Measurements from ENCODE around the gene NAPEPLD. TPM values are rescaled to one million over a fixed set of nuclear protein-coding genes. Genes with fewer than 3 reads are reported as not detected.
A peak's percentile ranks its signal among the peaks of the same experiment; 100 is the strongest.

NAPEPLD gene
- total RNA-seq, 6 donors from 2014 or later: 8.9 to 20.8 (median 10.8) TPM

DNA sequence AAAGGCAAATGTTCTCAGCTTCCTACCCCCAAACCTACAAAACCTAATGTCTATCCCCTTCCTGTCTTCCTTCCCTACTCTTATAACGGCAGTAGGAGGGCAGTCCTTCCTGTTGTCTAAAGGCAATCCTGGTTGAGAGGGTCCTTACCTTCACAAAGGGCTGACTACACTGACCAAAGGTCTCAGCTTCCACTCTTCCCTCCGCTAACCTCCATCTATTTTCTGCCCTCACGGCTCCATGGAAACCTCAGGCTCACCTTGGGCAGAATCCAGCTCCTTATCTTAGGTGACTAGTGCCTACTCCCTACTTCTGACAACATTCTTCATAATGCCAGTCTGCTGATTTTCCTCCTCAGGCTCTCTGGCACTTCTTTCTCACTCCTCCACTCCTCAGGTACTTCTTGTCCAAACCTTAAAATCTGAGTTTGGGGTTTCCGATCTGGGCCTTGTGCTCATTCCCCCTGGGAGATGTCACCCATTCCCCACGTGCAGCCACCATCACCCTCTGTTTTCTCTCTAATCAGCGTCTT lies 74.8 kb downstream of the NAPEPLD start:
- TF ChIP-seq EP300 (IDR thresholded peaks at IDR 0.05) (no peak), POLR2A (IDR thresholded peaks at IDR 0.05) (peak in 1 of 4 donors; percentile 17)
- 10 to 15% methylated on average over 6 of the region's 6 CpGs for whole genome bisulfite sequencing, 2 donors
- H3K4me1 ChIP-seq: peaks cover 14 to 26% (median 23%) of the 10 kb centered on the region in 4 donors
- no peaks in the 10 kb centered on the region for H3K9me3 ChIP-seq
- H3K4me3 ChIP-seq: peak overlapping the region; percentile 53 to 92 (median 72)
- H3K36me3 ChIP-seq: no peaks in the 10 kb centered on the region
- H3K27me3 ChIP-seq: no peaks in the 10 kb centered on the region
- ATAC-seq (ENCODE audit: low FRiP score in 2 of 2) (peak in 1 of 2 donors; percentile 32), DNase-seq (peak in 1 of 2 donors; percentile 27)
- peak overlapping the region; percentile 85 to 94 (median 90) for H3K27ac ChIP-seq

DNA sequence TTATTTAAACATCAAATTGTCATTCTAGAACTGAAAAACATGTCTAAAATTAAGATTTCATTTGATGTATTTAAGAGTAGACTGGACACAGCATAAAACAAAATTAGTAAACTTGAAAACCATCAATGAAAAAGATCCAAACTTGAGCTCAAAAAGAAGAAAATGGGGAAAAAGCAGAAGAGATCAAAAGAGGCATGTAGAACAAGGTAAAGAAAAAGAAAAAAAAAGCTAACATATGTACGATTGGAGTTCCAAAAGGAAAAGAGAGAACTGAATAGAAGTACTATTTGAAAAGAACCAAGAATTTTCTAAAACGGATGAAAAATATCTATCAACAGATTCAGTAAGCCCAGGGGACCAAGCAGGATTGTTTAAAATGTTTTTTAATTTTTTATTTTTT lies 77.9 kb downstream of the NAPEPLD start:
- DNase-seq (no peak), ATAC-seq (ENCODE audit: low FRiP score in 2 of 2) (no peak)
- no peak for TF ChIP-seq EP300 (IDR thresholded peaks at IDR 0.05)
- TF ChIP-seq, protein P1, sequence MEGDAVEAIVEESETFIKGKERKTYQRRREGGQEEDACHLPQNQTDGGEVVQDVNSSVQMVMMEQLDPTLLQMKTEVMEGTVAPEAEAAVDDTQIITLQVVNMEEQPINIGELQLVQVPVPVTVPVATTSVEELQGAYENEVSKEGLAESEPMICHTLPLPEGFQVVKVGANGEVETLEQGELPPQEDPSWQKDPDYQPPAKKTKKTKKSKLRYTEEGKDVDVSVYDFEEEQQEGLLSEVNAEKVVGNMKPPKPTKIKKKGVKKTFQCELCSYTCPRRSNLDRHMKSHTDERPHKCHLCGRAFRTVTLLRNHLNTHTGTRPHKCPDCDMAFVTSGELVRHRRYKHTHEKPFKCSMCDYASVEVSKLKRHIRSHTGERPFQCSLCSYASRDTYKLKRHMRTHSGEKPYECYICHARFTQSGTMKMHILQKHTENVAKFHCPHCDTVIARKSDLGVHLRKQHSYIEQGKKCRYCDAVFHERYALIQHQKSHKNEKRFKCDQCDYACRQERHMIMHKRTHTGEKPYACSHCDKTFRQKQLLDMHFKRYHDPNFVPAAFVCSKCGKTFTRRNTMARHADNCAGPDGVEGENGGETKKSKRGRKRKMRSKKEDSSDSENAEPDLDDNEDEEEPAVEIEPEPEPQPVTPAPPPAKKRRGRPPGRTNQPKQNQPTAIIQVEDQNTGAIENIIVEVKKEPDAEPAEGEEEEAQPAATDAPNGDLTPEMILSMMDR (IDR thresholded peaks at IDR 0.05): no peak
- TF ChIP-seq POLR2A (IDR thresholded peaks at IDR 0.05): no peak
- no peak for TF ChIP-seq POLR2AphosphoS5 (IDR thresholded peaks at IDR 0.05)
- no peaks in the 10 kb centered on the region for H3K9me3 ChIP-seq
- peaks cover 6 to 15% (median 12%) of the 10 kb centered on the region in 4 donors for H3K4me1 ChIP-seq
- no peak overlapping the region for H3K4me3 ChIP-seq
- H3K27me3 ChIP-seq: no peaks in the 10 kb centered on the region
- H3K27ac ChIP-seq: no peak overlapping the region
- no peaks in the 10 kb centered on the region for H3K36me3 ChIP-seq
- 88 to 89% methylated on average over 2 of the region's 2 CpGs for WGBS, 2 donors

DNA sequence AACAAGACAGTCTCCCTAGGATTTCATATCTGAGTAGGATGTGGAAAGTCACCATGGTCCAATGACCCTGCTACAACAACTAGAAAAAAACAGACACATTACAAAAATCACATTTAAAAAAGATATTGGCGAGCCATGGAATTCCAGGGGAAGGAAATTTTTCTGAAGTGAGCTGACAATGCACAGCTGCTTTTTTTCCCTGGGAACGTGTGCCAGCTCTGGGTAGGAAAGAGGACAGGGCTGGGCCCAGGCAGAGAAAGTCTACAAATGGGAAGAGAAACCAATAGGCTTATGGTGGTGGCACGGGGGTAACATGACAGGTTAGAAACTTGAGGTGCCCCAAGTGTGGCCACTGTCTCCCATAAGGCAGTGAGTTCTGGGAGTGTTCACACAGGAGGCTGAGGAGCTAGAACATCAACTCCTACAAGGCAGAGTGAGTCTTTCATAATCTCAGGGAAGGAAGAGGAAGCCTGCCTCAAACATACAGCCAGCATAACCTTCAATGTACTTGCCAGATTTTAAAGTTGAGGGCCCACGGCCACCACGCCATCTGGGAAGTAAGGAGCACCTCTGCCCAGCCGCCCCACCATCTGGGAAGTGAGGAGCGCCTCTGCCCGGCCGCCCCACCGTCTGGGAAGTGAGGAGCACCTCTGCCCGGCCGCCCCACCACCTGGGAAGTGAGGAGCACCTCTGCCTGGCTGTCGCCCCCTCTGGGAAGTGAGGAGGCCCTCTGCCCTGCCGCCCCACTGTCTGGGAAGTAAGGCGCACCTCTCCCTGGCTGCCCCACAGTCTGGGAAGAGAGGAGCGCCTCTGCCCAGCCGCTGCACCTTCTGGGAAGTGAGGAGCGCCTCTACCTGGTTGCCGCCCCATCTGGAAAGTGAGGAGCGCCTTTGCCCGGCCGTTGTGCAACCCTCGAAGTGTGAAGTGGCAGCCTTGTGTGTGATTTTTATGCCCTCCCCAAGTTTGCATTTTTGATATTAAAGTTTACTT lies 80.2 kb downstream of the NAPEPLD start:
- Histone ChIP-seq H3K27ac (peak overlapping the region in 1 of 4 donors; percentile 33), H3K4me1 (peaks cover 0 to 5% (median 3%) of the 10 kb centered on the region in 4 donors), H3K36me3 (no peaks in the 10 kb centered on the region), H3K4me3 (no peak overlapping the region), H3K27me3 (no peaks in the 10 kb centered on the region), H3K9me3 (no peaks in the 10 kb centered on the region)
- WGBS, 2 donors: 88 to 91% methylated on average over 12 to 23 of the region's 23 CpGs
- ATAC-seq (ENCODE audit: low FRiP score in 2 of 2) (peak in 1 of 2 donors; percentile 35), DNase-seq (peak in 1 of 2 donors; percentile 65)
- no peak for TF ChIP-seq EP300 (IDR thresholded peaks at IDR 0.05)
- TF ChIP-seq POLR2AphosphoS5 (IDR thresholded peaks at IDR 0.05): no peak
- TF ChIP-seq, protein P1 (IDR thresholded peaks at IDR 0.05): no peak
- TF ChIP-seq POLR2A (IDR thresholded peaks at IDR 0.05): no peak

DNA sequence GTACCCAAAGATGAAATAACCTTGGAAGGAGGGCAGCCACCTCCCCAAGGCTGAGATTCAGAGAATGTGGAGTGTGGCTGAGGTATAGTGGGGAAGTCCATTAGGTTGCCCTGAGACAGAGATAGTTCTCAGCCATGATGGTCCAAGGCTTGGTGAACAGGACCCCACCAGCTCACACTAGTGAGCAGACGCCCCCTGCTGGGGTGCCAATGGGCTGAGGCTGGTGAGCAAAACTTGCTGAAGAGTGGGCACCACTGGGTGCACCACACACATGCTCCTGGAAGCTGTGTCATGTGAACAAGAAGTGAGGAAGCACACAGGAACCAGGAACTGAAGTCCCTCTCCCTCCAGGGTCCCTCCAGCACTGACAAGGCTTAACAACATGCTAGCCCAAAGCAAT lies 83.2 kb downstream of the NAPEPLD start:
- Histone ChIP-seq H3K36me3 (no peaks in the 10 kb centered on the region), H3K9me3 (no peaks in the 10 kb centered on the region), H3K4me3 (no peak overlapping the region), H3K4me1 (no peaks in the 10 kb centered on the region), H3K27ac (no peak overlapping the region), H3K27me3 (no peaks in the 10 kb centered on the region)
- TF ChIP-seq POLR2A (IDR thresholded peaks at IDR 0.05): no peak
- TF ChIP-seq, protein P1 (IDR thresholded peaks at IDR 0.05): peak in 5 of 6 experiments; percentile 16 to 29 (median 26)
- DNase-seq (no peak), ATAC-seq (ENCODE audit: low FRiP score in 2 of 2) (peak in 1 of 2 donors; percentile 39)
- WGBS, 2 donors: 10 to 45% methylated on average over 1 of the region's 1 CpG

DNA sequence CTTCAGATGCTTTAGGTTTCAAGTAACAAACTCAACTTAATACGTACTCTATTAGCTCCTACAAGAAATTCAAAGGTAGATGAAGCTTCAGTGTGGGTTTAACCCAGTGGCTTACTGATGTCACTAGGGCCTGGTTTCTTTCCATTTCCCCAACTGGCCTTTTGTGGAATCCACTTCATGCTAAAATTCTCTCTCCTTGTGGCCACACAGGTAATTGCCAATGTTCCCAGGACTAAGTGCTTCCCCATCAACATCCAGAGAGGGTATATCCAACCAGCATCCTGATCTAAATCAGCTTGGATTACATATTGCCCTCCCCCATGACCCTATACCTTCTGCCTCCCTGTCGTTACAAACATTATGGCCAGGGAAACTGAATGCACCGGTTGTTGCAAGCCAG lies 85.0 kb downstream of the NAPEPLD start:
- H3K36me3 ChIP-seq: no peaks in the 10 kb centered on the region
- H3K27ac ChIP-seq: no peak overlapping the region
- H3K9me3 ChIP-seq: no peaks in the 10 kb centered on the region
- no peaks in the 10 kb centered on the region for H3K4me1 ChIP-seq
- no peak overlapping the region for H3K4me3 ChIP-seq
- 90 to 93% methylated on average over 3 of the region's 3 CpGs for WGBS, 2 donors
- DNase-seq (no peak), ATAC-seq (ENCODE audit: low FRiP score in 2 of 2) (no peak)
- no peaks in the 10 kb centered on the region for H3K27me3 ChIP-seq
- TF ChIP-seq EP300 (IDR thresholded peaks at IDR 0.05) (no peak), POLR2AphosphoS5 (IDR thresholded peaks at IDR 0.05) (no peak), POLR2A (IDR thresholded peaks at IDR 0.05) (no peak)
- TF ChIP-seq, protein P1 (IDR thresholded peaks at IDR 0.05): no peak
